Psoas muscle (tissue), 8 donors: ENCODE results near the gene MTHFD2L. TPM values are rescaled to one million over a fixed set of nuclear protein-coding genes. Genes with fewer than 3 reads are reported as not detected.

Experiments
- ATAC-seq, 4 donors: fragments of 200-7000 bp; cut with Tn5 transposase; one replicate each; pipeline ENCODE4 v1.9.1; 2020; ENCODE audit warnings: moderate library complexity in 3 of 4, mild to moderate bottlenecking in 2 of 4
- DNase-seq, 2 donors: peaks; one replicate each; pipeline ENCODE4 v3.0.0-alpha.2; 2020
- H3K27ac ChIP-seq: fragments of 200-600 bp; one replicate; pipeline ENCODE4 v1.8.0; 2022
- H3K27me3 ChIP-seq, 3 donors: fragments of 200-600 bp in 1 of 3; one replicate each; pipeline versions ENCODE4 v1.6.1 to v1.8.0; 2013 to 2022; ENCODE audit warnings: low read length in 2 of 3, mild to moderate bottlenecking in 2 of 3, moderate library complexity in 1 of 3; ENCODE audit not compliant: insufficient read depth in 3 of 3
- H3K36me3 ChIP-seq, 2 donors: fragments of 200-600 bp in 1 of 2; one replicate each; pipeline versions ENCODE4 v1.6.1 to v1.8.0; 2013 to 2022; ENCODE audit warnings: low read depth in 1 of 2, mild to moderate bottlenecking in 1 of 2, moderate library complexity in 1 of 2; ENCODE audit not compliant: insufficient read depth in 1 of 2
- H3K4me1 ChIP-seq: fragments of 200-600 bp; one replicate; pipeline ENCODE4 v1.8.0; 2022
- H3K4me3 ChIP-seq: fragments of 200-600 bp; one replicate; pipeline ENCODE4 v1.8.0; 2022; ENCODE audit warnings: mild to moderate bottlenecking
- H3K9me3 ChIP-seq: fragments of 200-600 bp; one replicate; pipeline ENCODE4 v1.8.0; 2022
- WGBS, 3 donors: extraction: QIAGEN DNeasy Blood & Tissue Kit; methylation state at CpG; one replicate each; pipeline versions ENCODE4 v1.1.6 to v1.1.7; 2013; 5-methylcytosine and 5-hydroxymethylcytosine counted together
- intact Hi-C, 2 donors: fragments of 100-400 bp; cut with DNase I; formaldehyde crosslinking; loops; one replicate each; pipeline versions ENCODE4 v1.11.0 to v1.14.2; 2022
- polyA plus RNA-seq, 3 donors: library from polyadenylated mRNA; stranded (reverse); fragments of 200-250 nt; gene quantifications; one replicate each; pipeline ENCODE4 v1.2.3, GENCODE V29; 2013
- total RNA-seq, 4 donors: library from RNA; stranded (reverse); fragmentation: NEBNext Ultra II Directional in 2 of 4; extraction: Animal tissue kit (Norgen Biotek cat#: 25700) in 2 of 4; gene quantifications; one replicate each; pipeline versions ENCODE4 v1.2.1 to v1.2.4, GENCODE V29; 2021 to 2023
- TF ChIP-seq, protein P1 (sequence below): fragments of 200-600 bp; IDR thresholded peaks from one replicate; pipeline ENCODE4 v1.8.0; 2022; ENCODE audit warnings: antibody characterized with exemption
- donor health status: healthy with polysubstance abuse.
- donor health status: DM: no; HTN: no; CAD: no; lungs with moderate emphysema.
- donor health status: Bipolar disorder and iron deficiency.
- donor health status: healthy.
- donor health status: DM: yes; HTN: yes; CAD: no.
- donor health status: DM: no; HTN: no; CAD: no.
- donor health status: DM: no; HTN: no; CAD: no.
- donor health status: DM: yes; HTN: yes; CAD: no.

MTHFD2L gene
- total and polyA plus RNA-seq, 7 donors, result 4.3 to 11.6 (median 9.0) TPM

DNA sequence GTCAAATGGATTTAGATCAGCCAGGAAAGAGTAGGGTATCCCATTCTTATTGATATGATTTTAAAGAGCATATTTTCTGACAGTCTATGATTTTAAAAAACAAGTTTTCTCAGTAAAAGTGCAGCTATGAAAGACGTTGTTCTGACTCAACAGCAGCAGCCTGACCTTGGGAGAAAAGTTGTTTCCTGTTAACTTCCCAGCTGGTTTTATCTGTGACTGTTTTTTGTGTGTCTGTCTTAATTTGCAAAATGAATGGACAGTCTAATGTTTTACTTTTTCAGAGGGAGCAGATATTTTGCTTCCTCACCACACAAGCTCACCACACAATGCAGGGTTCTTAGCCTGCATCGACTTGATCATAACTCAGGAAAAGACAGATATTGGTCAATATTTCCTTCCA, 764 bp upstream of the MTHFD2L start:
- H3K4me1 ChIP-seq, result peaks cover 17% of the 10 kb centered on the region
- intact Hi-C loops, result loop anchor here (2.0 to 10.0 kb wide), 2 partner anchors 898 to 1092 kb away; partner anchors contain the start of genes ANKRD17 (in 1 of the 2) and COX18 (in 1 of the 2)

DNA sequence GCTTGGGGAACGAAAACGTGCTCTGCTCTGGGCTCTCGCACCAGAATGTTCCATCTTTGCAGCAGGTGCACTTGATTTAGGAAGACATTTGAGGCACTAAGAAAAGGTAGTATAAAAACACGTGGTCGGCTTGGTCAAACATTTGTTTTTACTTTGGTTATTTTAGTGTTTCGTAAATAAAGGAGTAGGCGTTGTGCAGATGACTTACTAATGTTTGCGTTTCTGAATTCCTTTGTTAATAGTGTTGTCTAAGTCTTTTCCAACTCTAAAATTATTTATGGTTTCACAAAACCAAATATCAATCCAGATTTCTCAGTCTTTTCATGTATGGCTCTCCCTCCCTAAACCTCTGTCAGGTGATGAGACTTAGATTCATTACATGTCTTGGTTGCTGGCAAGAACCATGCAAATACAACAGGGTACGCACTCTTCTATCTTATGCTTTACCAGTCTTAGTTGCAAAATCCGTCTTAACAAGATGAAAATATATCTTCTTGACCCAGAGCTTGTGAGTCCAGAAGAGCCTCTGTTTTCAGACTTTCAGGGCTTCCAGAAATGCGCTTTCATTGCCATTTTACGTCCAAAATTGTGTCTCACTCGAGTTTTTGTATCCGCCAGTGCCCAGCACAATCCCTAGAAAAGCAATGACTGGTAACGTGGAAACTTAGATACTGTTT, 686 bp downstream of the MTHFD2L start:
- intact Hi-C loops, result loop anchor here in 1 of 2 donors (10.0 kb wide), 1 partner anchor 1094 kb away; the partner anchor contains the start of gene COX18
- peaks cover 3 to 15% of the 10 kb centered on the region in 2 donors for H3K36me3 ChIP-seq
- WGBS, 3 donors, result 11 to 15% (median 13%) methylated on average over 15 of the region's 15 CpGs
- no peak for DNase-seq
- peak overlapping the region; percentile 90 for H3K27ac ChIP-seq
- H3K27me3 ChIP-seq, result no peaks in the 10 kb centered on the region
- TF ChIP-seq, protein P1, sequence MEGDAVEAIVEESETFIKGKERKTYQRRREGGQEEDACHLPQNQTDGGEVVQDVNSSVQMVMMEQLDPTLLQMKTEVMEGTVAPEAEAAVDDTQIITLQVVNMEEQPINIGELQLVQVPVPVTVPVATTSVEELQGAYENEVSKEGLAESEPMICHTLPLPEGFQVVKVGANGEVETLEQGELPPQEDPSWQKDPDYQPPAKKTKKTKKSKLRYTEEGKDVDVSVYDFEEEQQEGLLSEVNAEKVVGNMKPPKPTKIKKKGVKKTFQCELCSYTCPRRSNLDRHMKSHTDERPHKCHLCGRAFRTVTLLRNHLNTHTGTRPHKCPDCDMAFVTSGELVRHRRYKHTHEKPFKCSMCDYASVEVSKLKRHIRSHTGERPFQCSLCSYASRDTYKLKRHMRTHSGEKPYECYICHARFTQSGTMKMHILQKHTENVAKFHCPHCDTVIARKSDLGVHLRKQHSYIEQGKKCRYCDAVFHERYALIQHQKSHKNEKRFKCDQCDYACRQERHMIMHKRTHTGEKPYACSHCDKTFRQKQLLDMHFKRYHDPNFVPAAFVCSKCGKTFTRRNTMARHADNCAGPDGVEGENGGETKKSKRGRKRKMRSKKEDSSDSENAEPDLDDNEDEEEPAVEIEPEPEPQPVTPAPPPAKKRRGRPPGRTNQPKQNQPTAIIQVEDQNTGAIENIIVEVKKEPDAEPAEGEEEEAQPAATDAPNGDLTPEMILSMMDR, result no peak
- H3K4me1 ChIP-seq, result peaks cover 23% of the 10 kb centered on the region
- no peaks in the 10 kb centered on the region for H3K9me3 ChIP-seq
- H3K4me3 ChIP-seq, result peak overlapping the region; percentile 69
- ATAC-seq, result peak in 1 of 4 donors; percentile 4

More for the DNA sequence above, 764 bp upstream of the MTHFD2L start:
- no peak for DNase-seq
- Histone ChIP-seq H3K9me3 (no peaks in the 10 kb centered on the region), H3K27ac (peak overlapping the region; percentile 90), H3K36me3 (peaks cover 3 to 15% of the 10 kb centered on the region in 2 donors), H3K4me3 (peak overlapping the region; percentile 69), H3K27me3 (no peaks in the 10 kb centered on the region)
- WGBS, 3 donors, result 16 to 17% (median 17%) methylated on average over 2 of the region's 2 CpGs
- ATAC-seq, result no peak
- TF ChIP-seq, protein P1, result no peak

DNA sequence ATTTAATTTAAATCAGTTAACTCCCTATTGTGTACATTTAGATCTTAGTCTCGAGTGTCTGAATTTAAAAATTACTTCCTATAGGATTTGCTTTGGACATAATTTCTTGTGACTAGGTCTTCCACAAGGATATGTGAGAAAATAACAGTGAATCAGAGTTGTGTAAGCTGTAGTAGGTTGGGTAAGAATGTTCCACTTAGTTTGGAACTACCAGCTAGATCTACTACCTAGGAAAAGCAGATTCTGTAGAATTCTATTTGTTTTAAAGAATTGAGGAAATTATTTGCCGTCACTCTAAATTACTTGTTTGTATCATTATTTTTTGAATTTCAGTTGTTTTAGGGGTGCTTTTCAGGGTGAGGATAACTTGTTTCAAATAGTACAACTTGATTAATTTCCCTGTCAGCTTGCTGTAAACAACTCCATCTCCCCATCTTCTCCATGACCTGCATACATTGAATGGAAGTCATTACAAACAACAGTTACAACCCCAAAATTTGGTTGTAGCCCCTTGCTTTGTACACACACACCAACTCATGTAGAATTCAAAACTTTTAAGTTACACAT, 1.3 kb downstream of the MTHFD2L start:
- 62 to 66% (median 63%) methylated on average over 2 of the region's 2 CpGs for WGBS, 3 donors
- peak overlapping the region; percentile 90 for H3K27ac ChIP-seq
- ATAC-seq, result peak in 1 of 4 donors; percentile 56
- H3K4me3 ChIP-seq, result peak overlapping the region; percentile 69
- no peaks in the 10 kb centered on the region for H3K27me3 ChIP-seq
- TF ChIP-seq, protein P1, result no peak
- H3K36me3 ChIP-seq, result peaks cover 3 to 15% of the 10 kb centered on the region in 2 donors
- H3K4me1 ChIP-seq, result peaks cover 23% of the 10 kb centered on the region
- no peak for DNase-seq
- intact Hi-C loops, result loop anchor here in 1 of 2 donors (10.0 kb wide), 1 partner anchor 1094 kb away; the partner anchor contains the start of gene COX18
- H3K9me3 ChIP-seq, result no peaks in the 10 kb centered on the region

DNA sequence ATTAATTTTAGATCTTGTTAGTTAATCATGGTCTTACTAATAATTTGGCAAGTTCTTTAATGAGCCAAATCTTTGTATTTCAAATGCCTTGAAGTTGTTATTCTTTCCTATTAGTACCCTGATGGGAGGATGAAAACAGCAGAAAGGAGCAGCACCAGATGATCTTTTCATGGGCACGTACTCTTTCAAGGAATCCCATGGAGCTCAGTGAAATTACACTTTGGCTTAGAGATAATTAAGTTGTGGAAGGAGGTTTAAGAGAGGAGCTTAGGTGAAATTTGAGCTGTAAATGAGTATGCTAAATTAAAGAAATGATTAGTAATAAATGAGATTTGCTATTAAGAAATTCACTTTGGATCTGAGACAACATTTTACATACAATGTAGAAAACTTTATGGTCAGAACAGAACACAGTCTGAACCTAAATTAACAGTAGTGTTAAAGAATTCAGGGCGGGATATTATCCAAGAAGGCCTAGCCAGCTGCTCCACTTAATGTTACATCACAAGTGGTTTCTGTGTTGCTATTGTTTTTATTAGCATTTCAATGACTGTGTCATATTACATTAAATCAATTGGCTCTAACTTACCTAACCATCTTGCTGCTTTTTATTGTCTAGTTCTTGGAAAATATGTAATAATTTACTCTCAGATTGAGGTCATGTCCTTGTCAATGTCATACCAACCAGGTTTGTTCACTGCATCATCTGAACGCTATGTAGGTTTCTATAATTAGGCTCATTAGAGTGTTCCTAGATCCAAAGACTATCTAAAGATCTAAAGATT, 3.9 kb downstream of the MTHFD2L start:
- peaks cover 23% of the 10 kb centered on the region for H3K4me1 ChIP-seq
- no peaks in the 10 kb centered on the region for H3K9me3 ChIP-seq
- peak overlapping the region; percentile 50 for H3K27ac ChIP-seq
- 31 to 36% (median 32%) methylated on average over 3 of the region's 3 CpGs for WGBS, 3 donors
- ATAC-seq (peak in 3 of 4 donors; percentile 27 to 39 (median 30)), DNase-seq (no peak)
- intact Hi-C loops, result no loop called here
- H3K4me3 ChIP-seq, result no peak overlapping the region
- H3K27me3 ChIP-seq, result no peaks in the 10 kb centered on the region
- peaks cover 3 to 15% of the 10 kb centered on the region in 2 donors for H3K36me3 ChIP-seq
- TF ChIP-seq, protein P1, result no peak
